ENCODE data around the gene PRM2.
"Not testable (repeated sequence)": the region's sequence is repeated elsewhere in the genome, so short reads cannot be mapped to it uniquely, and the experiment has no call there.

PRM2 gene

GRCh38 chr16:11306997-11307638 is 30.8 kb upstream of the PRM2 start:
- DNase-seq: no peak

GRCh38 chr16:11306381-11306780 is 30.1 kb upstream of the PRM2 start:
- no peak for DNase-seq

DNA sequence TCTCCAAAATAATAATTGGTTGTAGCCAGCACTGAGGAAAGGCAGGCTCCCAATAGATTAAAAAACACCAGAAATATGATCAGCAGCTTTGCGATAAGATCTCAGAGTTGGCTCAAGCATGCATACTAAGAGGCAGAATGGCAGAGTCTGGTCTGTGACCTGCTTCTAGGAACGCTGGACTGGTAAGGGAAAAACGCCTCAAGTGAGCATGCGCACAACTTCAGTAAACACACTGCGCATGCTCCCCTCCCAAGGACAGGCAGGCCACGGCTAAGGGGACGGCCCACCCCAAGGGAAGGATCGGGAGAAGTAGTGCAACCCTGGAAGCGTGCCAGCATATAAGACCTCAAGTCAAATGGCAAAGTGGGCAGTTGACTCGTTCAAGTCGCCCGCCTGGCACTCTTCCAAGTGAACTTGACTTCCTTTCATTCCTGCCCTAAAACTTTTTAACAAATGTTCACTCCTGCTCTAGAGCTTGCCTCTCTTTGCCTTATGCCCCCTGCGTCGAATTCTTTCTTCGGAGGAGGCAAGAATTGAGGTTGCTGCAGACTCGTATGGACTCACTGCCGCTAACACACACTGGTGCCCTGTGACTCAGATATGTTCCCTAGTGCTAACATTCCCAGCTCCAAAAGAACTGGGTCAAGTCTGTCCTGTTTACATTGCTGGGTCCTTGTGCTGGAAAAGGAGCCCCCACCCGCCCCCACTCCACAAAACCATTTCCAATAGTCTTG is 27.3 kb upstream of the PRM2 start:
- no peak for DNase-seq

- peak; percentile 58 for DNase-seq
These were observed 26.7 kb upstream of the PRM2 start for GRCh38 chr16:11302977-11303376.

- DNase-seq: no peak
These were observed 25.6 kb upstream of the PRM2 start for GRCh38 chr16:11301645-11302501.

GRCh38 chr16:11300560-11300892 is 24.2 kb upstream of the PRM2 start:
- no peak for DNase-seq

- DNase-seq: no peak
These were observed 23.7 kb upstream of the PRM2 start for GRCh38 chr16:11299865-11300559.

GRCh38 chr16:11298950-11299547 is 22.8 kb upstream of the PRM2 start:
- not testable (repeated sequence) for DNase-seq

GRCh38 chr16:11298143-11298900 is 22.0 kb upstream of the PRM2 start:
- no peak for DNase-seq

GRCh38 chr16:11297492-11298142 is 21.3 kb upstream of the PRM2 start:
- DNase-seq: peak; percentile 20

DNA sequence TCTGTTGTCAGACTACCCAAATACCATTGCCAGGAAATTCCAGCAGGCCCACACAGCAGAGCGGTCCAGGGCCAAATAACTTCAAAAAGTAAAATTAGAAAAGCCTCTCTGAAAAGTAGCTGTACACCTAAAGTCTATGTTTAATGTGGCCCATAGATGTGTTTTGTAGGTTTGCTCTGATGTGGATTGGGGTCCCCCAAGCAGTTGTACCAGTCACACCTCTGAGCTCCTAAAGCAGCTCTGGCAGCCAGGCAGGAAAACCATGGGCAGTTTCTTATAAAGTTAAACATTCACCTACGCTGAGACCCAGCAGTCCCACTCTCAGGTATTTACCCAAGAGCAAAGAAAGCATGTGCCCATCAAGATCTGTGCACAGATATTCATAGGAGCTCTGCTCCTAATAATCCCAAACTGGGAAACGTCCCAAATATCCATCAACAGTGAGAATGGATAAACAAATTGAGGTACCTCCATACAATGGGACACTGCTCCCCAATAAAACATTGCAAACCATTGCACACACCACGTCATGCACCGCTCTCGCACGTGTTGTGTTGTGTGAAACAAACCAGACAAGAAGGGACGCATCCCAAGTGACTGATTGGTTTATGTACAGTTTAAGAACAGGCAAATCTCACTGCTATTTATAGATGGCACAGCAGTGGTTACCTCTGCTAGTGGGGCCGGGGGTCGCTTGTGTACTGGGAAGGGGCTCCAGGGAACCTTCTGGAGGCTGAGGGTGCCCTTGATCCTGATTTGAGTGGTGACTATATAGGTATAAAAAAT is 20.6 kb upstream of the PRM2 start:
- no peak for DNase-seq

- DNase-seq: no peak
These were observed 20.0 kb upstream of the PRM2 start for GRCh38 chr16:11296351-11296705.

GRCh38 chr16:11295672-11296071 is 19.4 kb upstream of the PRM2 start:
- DNase-seq: no peak

DNA sequence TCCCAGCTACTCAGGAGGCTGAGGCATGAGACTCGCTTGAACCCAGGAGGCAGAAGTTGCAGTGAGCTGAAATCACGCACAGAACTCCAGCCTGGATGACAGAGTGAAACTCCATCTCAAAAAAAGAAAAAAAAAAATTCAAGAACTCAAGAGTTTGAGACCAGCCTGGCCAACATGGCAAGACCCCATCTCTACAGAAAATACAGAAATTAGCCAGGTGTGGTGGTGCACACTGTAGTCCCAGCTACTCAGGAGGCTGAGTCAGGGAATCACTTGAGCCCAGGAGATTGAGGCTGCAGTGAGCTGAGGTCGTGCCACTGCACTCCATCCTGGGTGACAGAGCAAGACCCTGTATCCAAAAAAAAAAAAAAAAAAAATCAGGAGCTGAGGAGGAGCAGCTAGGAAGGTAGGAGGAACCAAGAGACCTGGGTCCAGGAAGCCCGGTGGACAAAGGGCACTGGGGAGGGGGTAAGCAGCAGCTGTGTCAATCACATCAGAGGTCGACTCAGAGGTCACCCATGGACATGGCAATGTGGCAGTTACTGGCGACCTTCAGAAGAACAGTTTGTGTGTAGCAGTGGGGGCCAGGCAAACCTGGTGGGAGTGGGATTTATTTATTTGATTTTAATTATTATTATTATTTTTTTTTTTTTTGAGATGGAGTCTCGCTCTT is 15.9 kb upstream of the PRM2 start:
- no peak for DNase-seq

GRCh38 chr16:11291091-11291703 is 14.9 kb upstream of the PRM2 start:
- DNase-seq: no peak

DNA sequence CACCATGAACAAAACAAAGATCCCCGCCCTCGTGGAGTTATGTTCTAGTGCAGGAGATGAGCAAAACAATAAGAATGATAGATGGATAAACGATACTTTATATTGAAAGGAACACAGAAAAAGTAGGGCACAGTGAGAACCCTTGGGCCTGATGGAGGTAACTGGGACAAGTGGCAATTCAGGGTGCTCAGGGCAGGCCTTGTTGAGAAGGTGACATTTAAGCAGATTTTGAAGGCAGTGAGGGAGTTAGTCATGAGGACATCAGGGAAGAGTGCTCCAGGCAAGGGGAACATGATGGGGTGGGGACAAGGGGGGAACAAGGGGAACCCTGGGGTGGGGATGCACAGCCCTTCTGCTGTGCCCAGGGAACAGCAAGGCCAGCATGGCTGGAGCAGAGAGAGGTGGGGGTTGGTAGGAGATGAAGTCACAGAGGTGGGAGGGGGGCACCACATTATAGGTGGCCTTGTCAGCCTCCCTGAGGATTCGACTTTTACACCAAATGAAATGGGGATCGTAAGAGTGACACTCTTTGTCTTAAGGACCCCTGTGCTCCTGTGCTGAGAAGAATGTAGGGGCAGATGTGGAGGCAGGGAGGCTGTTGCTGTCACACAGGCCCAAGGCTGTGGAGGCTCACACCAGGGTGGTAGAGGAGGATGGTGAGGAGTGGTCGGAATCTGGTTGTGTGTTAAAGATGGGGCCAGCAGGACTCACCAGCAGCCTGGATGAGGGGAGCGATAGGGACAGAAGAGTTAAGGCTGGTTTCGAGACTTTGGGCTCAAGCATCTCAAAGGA is 14.0 kb upstream of the PRM2 start:
- no peak for DNase-seq

GRCh38 chr16:11289696-11290095 is 13.4 kb upstream of the PRM2 start:
- not testable (repeated sequence) for DNase-seq

- DNase-seq: no peak
These were observed 12.9 kb upstream of the PRM2 start for GRCh38 chr16:11289202-11289601.

GRCh38 chr16:11285842-11286241 is 9.6 kb upstream of the PRM2 start:
- no peak for DNase-seq
